ENCODE data around the gene PRKACG. TPM values are rescaled to one million over a fixed set of nuclear protein-coding genes. Genes with fewer than 3 reads are reported as not detected.
A peak's percentile ranks its signal among the peaks of the same experiment; 100 is the strongest.

The PRKACG gene
- total RNA-seq, 3 donors from 2014 or later (not counting 1 experiment from before 2014, with no cell fraction given): not detected

DNA sequence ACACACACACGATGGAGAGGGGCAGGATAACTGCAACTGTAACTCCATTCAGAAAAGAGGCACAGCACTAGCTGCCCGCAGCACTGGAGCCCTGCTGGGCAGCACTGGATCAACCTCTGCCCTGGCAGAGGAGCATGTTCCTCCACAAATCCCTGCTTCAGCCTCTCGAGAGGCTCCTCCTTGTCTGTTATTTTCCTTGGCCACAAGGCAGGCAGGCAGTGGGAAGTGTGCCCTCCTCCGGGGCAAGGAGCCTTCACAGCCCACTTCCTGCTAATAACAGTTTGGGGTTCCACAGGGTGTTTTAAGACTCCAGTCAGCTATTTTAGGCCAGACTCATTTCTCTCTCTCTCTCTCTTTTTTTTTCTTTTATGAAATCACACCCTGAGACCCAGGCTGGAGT is 33.5 kb upstream of the PRKACG start:
- Mint-ChIP-seq H3K36me3 (no peaks in the 10 kb centered on the region), H3K9me3 (no peaks in the 10 kb centered on the region), H3K4me1 (peaks cover 30 to 35% of the 10 kb centered on the region in 2 donors), H3K27me3 (ENCODE audit: low read depth in 2 of 2) (no peaks in the 10 kb centered on the region), H3K4me3 (no peak overlapping the region), H3K27ac (peak overlapping the region; percentile 50 to 56)
- intact Hi-C loops (cut with micrococcal nuclease): no loop called here
- no peak overlapping the region for H3K27ac ChIP-seq (ENCODE audit: low read length)
- DNase-seq (no peak), ATAC-seq (peak in 1 of 3 donors; percentile 28)
- peaks cover 18% of the 10 kb centered on the region for H3K4me1 ChIP-seq (ENCODE audit: control insufficient read depth, insufficient read depth, low read length)
- peaks cover 23% of the 10 kb centered on the region for H3K36me3 ChIP-seq (ENCODE audit: control insufficient read depth, insufficient read depth, low read length)
- TF ChIP-seq, protein P1, sequence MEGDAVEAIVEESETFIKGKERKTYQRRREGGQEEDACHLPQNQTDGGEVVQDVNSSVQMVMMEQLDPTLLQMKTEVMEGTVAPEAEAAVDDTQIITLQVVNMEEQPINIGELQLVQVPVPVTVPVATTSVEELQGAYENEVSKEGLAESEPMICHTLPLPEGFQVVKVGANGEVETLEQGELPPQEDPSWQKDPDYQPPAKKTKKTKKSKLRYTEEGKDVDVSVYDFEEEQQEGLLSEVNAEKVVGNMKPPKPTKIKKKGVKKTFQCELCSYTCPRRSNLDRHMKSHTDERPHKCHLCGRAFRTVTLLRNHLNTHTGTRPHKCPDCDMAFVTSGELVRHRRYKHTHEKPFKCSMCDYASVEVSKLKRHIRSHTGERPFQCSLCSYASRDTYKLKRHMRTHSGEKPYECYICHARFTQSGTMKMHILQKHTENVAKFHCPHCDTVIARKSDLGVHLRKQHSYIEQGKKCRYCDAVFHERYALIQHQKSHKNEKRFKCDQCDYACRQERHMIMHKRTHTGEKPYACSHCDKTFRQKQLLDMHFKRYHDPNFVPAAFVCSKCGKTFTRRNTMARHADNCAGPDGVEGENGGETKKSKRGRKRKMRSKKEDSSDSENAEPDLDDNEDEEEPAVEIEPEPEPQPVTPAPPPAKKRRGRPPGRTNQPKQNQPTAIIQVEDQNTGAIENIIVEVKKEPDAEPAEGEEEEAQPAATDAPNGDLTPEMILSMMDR (IDR thresholded peaks at IDR 0.05): no peak
- H3K9me3 ChIP-seq (ENCODE audit: control insufficient read depth, insufficient read depth, low read length): no peaks in the 10 kb centered on the region
- no peak overlapping the region for H3K4me3 ChIP-seq (ENCODE audit: low read length)
- H3K27me3 ChIP-seq (ENCODE audit: control insufficient read depth, insufficient read depth, low read length): no peaks in the 10 kb centered on the region
- WGBS (ENCODE audit: insufficient coverage): 38% methylated on average over 4 of the region's 4 CpGs

DNA sequence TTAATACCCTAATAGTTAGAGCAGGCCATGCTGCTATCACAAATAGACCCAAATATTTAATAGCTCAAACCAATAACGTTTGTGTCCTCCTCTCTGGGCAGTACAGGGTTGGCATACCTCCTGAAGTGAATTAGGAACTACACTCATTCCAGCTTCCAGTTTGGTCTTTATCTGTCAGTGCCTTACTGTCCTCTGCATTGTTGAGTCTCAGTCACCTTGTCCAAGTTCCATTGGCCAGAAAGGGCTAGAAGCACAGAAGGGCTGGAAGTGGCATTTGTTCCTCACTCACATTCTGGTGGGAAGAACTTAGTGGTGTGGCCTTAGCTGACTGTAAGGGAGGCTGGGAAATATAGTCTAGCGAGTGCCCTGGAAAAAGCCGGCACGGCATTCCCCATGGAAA is 32.8 kb upstream of the PRKACG start:
- 57% methylated on average over 4 of the region's 4 CpGs for WGBS (ENCODE audit: insufficient coverage)
- H3K27ac ChIP-seq (ENCODE audit: low read length): no peak overlapping the region

DNA sequence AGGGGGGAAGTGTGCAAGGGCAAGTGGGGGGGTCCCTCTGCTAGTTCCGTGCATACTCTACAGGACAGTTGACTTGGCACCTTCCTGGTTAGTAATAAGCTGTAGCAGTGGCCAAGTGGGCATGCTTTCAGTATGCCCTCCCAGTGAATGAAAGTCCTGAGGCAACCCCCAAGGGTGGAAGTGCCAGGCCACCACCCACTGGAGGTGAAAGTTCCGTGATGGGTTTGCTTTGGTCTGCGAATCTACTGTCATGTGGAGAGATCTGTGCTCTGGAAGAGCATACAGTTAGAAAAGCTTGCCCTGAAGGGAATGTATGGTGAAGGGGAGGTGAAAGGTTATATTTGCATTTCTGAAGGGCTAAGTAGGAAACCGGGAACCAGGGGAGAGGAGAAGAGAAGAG is 31.9 kb upstream of the PRKACG start:
- intact Hi-C loops (cut with micrococcal nuclease): no loop called here
- TF ChIP-seq, protein P1 (IDR thresholded peaks at IDR 0.05): no peak
- Mint-ChIP-seq H3K4me1 (peaks cover 30 to 44% of the 10 kb centered on the region in 2 donors), H3K27me3 (ENCODE audit: low read depth in 2 of 2) (no peaks in the 10 kb centered on the region), H3K36me3 (no peaks in the 10 kb centered on the region), H3K9me3 (no peaks in the 10 kb centered on the region), H3K27ac (peak overlapping the region in 1 of 2 donors; percentile 8), H3K4me3 (no peak overlapping the region)
- 84% methylated on average over 4 of the region's 4 CpGs for WGBS (ENCODE audit: insufficient coverage)
- Histone ChIP-seq H3K9me3 (ENCODE audit: control insufficient read depth, insufficient read depth, low read length) (no peaks in the 10 kb centered on the region), H3K27ac (ENCODE audit: low read length) (no peak overlapping the region), H3K4me3 (ENCODE audit: low read length) (no peak overlapping the region), H3K4me1 (ENCODE audit: control insufficient read depth, insufficient read depth, low read length) (peaks cover 18% of the 10 kb centered on the region), H3K36me3 (ENCODE audit: control insufficient read depth, insufficient read depth, low read length) (peaks cover 21% of the 10 kb centered on the region), H3K27me3 (ENCODE audit: control insufficient read depth, insufficient read depth, low read length) (no peaks in the 10 kb centered on the region)
- ATAC-seq: no peak
- no peak for DNase-seq

More for the DNA sequence above, 32.8 kb upstream of the PRKACG start:
- no peak overlapping the region for H3K27ac Mint-ChIP-seq
- peaks cover 30 to 39% of the 10 kb centered on the region in 2 donors for H3K4me1 Mint-ChIP-seq
- no peaks in the 10 kb centered on the region for H3K9me3 Mint-ChIP-seq
- Histone ChIP-seq H3K4me1 (ENCODE audit: control insufficient read depth, insufficient read depth, low read length) (peaks cover 18% of the 10 kb centered on the region), H3K9me3 (ENCODE audit: control insufficient read depth, insufficient read depth, low read length) (no peaks in the 10 kb centered on the region), H3K27me3 (ENCODE audit: control insufficient read depth, insufficient read depth, low read length) (no peaks in the 10 kb centered on the region), H3K4me3 (ENCODE audit: low read length) (no peak overlapping the region), H3K36me3 (ENCODE audit: control insufficient read depth, insufficient read depth, low read length) (peaks cover 23% of the 10 kb centered on the region)
- ATAC-seq: no peak
- H3K4me3 Mint-ChIP-seq: no peak overlapping the region
- DNase-seq: no peak
- TF ChIP-seq, protein P1 (IDR thresholded peaks at IDR 0.05): no peak
- no peaks in the 10 kb centered on the region for H3K27me3 Mint-ChIP-seq (ENCODE audit: low read depth in 2 of 2)
- intact Hi-C loops (cut with micrococcal nuclease): no loop called here
- no peaks in the 10 kb centered on the region for H3K36me3 Mint-ChIP-seq
